NK-92 (cell line): Measurements from ENCODE around the gene MALSU1.

ENCODE experiments used
- DNase-seq: peaks from one replicate; lab custom pipeline; 2025; ENCODE audit not compliant: unreplicated experiment; lab: John Stamatoyannopoulos, UW

The MALSU1 gene

GRCh38 chr7:23358152-23358674 is 59.1 kb downstream of the MALSU1 start:
- no peak for DNase-seq
